SK-MEL-5 (cell line): Measurements from ENCODE around the gene TCEA3. TPM values are rescaled to one million over a fixed set of nuclear protein-coding genes. Genes with fewer than 3 reads are reported as not detected.

Source experiments
- DNase-seq: peaks from one replicate; pipeline ENCODE4 v3.0.0-alpha.2; 2016; ENCODE audit warnings: low read depth, low spot score
- in situ Hi-C: cut with HindIII; loops from 2 replicates; pipeline ENCODE4 v1.10.0; 2016; ENCODE audit warnings: low sequenced_read_pairs, high pct_unique_total_duplicates, low pct_unique_long_range_greater_than_20kb
- total RNA-seq: library from RNA; depleted of rRNA; stranded (reverse); fragments of >200 nt; shearing (Covaris generic); gene quantifications from 2 replicates; pipeline ENCODE4 v1.2.3, GENCODE V29; 2014

The TCEA3 gene
- total RNA-seq, 1 experiment from 2014 or later: 0.05 TPM

DNA sequence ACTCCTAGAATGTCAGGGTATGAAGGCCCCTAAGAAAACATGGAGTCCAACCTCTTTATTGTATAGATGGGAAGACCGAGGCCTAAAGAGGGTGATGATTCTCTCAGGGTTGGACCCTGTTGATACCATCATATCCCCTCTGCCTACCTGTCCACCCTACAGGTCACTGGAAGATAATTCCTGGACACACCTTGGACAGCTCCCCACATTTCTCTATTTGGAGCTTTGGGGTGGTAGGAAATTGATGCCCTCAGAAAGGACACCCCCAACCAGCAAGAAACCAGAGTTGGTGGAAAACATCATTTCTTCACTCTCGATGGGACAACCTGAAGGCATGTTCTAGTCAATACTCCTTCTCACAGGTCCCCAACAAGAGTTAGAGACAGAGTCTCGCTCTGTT is 3.0 kb upstream of the TCEA3 start:
- in situ Hi-C loops: no loop called here
- no peak for DNase-seq

DNA sequence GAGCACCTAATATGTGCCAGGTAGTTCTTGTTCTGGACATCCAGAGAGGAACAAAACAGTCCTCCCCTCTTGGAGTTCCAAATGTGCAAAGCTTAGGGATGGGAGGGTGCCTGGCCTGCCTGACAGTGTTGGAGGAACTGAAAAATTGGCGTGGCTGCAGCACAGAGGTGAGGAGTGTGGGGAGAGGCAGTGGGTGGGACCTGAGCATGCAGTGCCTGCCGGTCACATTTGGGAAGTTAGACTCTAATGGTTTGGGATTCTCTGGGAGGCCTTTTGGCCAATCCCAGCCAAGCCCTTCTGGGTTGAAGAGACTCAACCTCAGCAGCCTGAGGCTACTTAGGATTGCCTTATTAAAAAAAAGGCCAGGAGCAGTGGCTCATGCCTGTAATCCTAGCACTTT is 2.3 kb upstream of the TCEA3 start:
- in situ Hi-C loops: no loop called here
- DNase-seq: no peak

DNA sequence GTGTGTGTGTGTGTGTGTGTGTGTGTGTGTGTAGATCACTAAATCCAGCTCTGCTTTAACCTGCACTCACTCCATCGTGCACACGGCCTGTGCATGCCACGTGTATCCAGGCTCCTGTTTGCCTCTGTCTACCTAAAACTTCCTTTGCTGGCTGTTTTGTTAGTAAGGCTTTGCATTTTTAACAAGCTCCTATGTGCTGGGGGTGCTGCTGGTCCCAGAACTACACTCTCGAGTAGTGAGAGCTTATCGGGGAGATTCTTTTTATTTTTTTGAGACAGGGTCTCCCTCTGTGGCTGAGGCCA is 596 bp upstream of the TCEA3 start:
- DNase-seq: no peak
- in situ Hi-C loops: no loop called here

DNA sequence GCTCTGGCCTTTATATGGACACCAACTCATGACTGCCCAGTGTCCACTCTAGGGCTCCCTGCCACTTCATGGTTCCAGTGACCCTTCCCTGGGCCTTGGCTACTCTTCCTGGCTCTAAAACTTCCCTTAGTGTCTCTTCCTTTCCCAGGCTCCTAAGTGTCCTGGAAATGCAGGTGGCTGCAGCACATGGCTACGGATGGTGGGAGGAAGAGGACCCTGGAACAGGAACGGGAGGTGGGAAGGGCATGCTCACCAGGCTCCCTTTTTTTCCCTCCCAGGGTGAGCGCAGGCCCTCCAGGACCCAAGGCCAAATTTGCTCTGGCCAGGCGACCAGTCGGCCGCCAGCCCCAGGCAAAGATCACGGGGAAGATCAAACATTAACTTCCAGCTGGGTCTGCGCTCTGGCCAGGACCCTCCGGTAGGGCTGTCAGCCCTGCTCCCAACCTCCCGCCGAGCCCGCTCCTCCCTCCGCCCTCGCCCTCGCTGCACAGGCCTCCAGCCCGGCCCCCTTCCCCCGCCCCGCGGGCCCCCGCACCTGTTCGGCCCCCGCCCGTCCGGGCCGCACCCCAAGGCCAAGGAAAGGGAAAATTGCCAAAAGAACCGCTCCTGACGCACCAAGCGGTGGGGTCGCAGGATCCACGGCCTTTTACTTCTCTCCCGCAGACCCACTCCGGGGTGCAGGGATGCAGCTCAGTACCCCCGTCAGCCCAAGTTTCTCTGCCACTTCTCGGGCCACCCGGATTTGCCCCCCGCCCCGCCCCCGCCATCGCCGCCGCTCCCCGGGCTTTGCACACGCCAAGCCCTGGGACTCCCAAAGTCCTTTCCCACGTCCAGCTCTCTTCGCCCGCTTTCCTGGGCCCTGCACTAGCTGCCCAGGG is 894 bp downstream of the TCEA3 start:
- no peak for DNase-seq
- in situ Hi-C loops: no loop called here

DNA sequence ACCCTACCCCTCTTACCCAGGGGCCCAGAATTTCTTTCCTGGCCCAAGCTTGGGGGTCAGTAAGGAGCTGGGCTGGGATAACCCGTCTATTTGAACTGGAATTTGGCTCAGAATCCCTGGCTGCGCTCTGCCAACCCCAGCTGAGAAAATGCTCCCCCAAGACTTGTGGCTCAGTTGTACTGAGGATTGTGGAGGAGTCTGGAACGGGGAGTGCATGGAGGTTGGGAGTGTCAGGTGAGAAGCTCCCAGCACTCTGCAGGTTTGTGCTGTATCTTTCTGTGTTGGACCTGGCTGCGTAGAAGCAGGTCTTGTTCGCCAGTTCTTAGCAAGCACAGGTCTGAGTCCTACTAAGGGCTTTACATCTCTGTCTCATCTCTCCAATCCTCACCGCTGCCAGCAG is 1.6 kb downstream of the TCEA3 start:
- DNase-seq: no peak
- in situ Hi-C loops: no loop called here

DNA sequence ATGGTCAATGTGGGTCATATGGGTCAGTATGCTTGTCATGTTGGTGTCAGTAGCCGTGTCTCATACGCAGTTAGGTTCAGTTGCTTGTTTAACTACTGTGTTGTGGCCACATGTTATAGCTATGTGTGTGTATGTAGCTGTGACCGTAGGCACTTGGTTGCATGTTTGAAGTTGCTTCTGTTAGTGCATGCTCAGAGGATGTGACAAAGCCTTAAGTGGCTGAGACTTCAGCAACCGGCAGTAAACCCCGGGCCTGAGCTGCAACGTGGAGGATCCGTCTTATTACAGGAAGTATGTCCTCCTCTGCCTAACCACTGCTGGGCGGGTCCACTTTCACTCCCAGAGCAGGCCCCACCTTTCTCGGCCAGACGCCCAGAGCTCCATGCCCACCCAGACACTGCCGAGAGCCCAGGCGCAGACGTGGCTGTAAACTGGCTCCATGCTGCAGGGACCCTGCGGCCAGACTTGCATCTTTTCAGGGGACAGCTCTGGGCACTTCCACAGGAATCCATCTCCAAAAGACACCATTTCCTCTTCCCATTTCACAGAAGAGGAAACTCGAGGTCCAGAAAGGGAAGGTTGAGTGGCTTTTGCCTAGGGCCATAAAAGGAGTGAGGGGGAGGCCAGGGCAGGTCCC is 2.2 kb downstream of the TCEA3 start:
- no peak for DNase-seq
- in situ Hi-C loops: no loop called here

DNA sequence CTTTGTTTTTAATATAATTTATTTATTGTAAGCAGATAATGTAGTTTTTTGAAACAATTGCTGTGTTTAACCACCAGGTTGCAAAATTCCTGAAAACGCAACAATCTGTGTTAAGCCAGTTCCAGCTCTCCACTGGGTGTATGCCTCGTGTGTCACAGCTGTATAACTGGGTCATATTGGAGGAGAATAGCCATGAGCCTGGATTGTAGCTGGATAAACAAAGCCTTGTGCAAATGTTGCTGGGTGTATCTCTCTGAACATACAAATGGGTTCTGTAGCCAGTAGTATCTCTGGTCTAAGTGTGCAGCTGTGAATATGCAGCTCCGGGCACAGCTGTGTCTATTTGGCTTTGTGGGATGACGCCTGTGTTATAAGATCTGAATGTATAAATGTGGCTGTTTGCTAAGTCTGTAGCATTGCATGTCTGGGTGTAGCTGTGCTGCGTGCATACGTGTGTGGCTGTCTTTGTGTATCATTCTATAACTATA is 2.8 kb downstream of the TCEA3 start:
- in situ Hi-C loops: no loop called here
- DNase-seq: no peak

DNA sequence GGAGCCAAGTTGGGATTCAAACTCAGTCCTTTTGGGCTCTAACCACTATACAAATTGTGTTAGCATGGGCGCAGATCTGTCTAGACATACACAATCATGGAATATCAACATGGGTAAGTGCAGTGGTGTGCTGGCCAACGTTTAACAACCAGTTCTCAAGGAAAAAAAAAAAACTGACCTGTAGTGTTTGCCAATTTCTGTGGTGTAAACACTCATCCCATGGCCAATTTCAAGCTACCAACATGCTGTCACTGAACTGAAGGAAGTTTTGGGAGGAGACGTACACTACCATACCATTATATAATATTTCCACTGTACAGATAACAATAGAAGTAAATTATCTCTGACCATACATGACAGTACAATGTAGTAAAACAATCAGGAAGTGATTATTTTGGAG is 3.2 kb downstream of the TCEA3 start:
- in situ Hi-C loops: no loop called here
- no peak for DNase-seq

DNA sequence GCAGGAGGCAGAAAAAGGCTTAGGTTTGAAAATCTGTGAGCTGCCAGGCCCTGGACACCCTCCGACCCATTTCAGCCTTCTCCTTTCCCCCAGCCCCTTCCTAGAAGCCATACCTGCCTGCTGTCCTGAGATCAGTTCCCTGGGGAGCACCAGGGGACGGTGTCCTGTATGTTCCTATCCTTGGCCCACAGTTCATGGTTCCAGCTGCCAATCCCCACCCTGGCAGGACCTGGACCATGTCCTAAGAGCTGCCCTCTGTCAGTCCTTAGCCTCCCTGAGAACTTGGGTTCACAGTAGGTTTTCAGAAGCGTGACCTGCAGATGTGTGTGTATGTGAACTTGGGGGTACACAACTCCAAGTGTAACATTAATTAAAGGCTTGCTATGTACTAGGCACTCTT is 3.8 kb downstream of the TCEA3 start:
- no peak for DNase-seq
- in situ Hi-C loops: no loop called here

DNA sequence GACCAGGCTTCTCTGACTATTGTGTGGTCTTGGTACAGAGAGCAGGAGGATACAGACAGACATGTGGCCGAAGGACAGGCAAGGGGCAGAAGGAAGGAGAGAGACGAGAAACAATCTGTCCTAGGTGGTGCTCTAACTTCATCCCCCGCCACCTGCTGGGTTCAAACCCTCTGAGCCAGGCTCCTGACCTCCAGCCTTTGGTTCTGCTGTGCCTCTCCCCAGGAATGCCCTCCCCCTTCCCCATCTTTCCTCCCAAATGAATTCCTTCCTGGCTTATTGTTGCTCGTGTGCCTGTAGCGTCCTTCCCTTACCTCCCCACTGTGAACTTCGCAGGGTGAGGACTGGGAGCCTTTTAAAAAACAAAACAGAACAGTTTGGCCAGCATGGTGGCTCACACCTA is 5.4 kb downstream of the TCEA3 start:
- in situ Hi-C loops: no loop called here
- DNase-seq: no peak

DNA sequence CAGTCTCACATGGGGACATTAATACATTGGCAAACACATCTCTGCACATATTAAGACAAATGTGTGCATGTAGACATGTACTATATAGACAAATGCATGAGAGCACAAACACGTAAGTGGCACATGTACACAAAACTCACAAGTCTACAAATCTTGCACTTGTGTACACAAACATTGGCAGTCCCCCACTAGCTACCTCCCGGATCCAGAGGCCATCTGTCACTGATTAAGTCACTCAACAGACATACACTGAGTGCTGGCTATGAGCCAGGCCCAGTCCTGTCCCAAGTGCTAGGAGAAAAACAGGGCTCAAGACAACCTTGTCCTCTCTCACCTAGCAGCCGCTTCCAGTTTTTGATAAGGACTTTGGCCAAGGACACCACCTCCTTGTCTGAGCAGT is 7.0 kb downstream of the TCEA3 start:
- no peak for DNase-seq
- in situ Hi-C loops: no loop called here

DNA sequence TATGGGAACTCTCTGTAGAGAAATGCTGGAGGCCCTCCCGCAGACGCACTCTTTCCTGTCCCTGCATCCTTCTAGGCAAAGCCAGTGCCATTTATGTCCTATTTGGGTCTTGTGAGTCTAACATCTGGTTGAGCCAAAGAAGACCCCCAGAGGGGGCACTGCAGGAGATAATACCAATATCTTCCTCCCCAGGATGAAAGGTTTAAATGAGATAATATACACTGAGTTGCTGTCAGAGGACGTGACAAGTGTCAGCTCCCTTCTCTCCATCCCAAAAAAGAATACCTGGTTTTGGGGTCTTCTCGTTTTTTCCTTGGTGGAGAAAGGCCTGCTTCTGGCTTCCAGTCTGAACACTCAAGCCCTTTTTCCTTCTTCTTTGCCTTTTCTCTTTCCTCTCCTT is 7.6 kb downstream of the TCEA3 start:
- DNase-seq: no peak
- in situ Hi-C loops: no loop called here

DNA sequence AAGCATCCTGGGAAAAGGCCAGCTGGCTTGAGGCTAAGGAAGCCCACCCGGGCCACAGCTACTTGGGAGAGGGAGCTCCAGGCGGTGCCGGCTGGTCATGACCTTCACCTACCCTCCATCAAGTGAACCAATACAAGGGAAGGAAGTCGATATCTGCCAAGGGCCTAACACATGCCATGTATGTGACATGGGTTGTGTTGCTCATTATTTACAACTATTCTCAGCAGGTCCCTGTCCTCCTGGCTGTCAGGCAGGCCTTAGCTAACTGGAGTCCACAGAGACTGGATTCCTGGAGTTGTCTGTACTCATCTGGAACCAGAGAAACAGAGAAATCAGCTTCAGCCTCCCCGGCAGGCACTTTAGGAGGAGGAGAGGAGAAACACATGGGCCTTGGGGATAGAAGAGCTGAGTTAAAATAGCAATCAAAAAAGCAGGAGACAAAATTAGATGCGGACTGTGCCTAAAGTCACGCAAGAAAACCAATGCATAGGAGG is 15.7 kb downstream of the TCEA3 start:
- no peak for DNase-seq
- in situ Hi-C loops: no loop called here

DNA sequence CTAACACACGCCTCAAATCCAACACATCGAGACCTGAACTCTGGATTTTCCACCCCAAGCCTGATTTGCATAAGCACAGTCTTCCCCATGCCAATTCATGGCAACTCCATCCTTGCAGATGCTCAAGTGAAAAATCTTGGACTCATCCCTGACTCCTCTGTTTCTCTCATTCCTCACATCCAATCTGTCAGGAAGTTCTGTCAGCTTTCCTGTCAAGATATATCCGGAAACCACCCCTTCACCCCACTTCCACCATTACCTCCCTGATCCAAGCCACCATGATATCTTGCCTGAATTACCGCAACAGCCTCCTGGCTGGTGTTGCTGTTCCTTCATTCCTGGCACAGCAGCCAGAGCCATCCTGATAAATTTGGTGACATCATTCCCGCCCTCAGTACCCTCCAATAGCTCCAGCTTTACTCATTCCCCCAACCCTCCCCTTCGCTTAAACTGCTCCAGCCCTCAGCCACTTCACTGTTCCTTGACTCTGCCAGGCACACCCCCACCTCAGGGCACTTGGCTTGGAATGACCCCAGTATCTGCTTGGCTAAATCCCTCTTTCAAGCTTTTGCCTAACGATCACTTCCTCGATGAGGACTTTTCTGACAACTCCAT is 17.4 kb downstream of the TCEA3 start:
- DNase-seq: no peak
- in situ Hi-C loops: no loop called here

DNA sequence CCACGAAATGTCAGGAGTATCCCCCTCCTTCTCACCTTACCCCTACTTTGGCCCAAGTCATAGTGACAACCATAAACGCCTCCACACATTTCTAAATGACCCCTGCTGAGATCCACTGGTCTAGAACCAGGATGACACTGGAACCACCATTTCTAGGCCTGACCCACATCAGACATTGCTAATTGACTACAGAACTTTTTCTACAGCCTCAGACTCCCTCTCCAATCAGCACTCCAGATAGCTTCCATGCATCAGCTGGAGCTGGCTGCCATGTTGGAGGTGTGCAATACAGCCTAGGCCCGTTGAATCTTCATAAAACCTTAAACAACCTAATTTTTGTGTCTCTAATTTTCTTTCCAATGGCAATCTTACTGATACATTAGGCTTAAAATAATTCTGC is 18.6 kb downstream of the TCEA3 start:
- no peak for DNase-seq
- in situ Hi-C loops: no loop called here

DNA sequence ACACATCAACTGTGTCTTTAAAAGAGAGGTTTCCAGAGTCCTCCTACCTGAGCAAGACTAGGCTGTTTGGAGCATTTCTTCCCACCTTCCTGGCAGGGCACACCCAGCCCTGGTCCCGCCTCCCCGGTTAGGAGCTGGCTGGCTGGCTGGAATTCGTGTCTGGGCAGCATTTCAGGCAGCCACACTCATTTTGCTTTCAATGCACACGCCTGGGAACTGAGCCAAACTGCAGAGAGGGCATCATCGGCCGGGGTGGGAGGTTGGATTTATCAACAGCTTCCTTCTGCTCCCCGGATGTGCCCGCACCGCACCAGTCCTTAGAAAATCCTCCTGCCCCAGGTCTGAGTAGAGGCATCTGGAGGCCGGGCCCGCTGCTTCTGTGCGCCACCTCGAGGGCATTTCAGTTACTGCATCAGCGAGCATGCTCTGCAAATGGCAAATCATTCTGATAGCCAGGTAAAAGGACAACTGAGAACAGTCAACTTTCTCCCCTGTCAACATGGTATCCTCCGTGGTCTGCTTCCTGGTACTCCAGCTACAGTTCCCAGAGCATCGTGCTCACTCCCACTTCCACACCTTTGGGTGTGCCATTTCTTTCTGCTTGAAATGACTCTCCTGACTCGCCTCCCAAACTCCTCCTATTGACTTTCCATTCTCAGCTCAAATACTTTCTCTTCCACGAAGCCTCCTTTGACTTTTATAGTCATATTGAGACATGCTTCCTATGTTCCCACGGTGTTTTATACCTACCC is 20.6 kb downstream of the TCEA3 start:
- in situ Hi-C loops: no loop called here
- DNase-seq: peak; percentile 91

DNA sequence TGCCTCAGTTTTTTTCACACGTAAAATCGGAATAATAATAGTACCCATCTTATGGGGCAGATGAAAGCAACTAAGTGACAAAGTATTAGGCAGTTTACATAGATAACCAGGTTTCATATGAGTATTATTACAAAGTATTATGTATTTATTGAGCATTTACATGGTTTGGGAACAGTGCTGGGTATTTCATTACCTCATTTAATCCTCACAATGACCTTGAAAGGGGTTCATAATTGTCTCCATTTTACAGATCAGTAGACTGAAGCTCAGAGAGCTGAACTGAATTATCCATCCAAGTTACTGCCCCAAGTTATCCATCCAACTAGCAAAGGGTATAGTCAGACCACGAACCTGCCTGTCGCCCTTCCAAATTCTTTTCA is 21.2 kb downstream of the TCEA3 start:
- DNase-seq: no peak
- in situ Hi-C loops: no loop called here

DNA sequence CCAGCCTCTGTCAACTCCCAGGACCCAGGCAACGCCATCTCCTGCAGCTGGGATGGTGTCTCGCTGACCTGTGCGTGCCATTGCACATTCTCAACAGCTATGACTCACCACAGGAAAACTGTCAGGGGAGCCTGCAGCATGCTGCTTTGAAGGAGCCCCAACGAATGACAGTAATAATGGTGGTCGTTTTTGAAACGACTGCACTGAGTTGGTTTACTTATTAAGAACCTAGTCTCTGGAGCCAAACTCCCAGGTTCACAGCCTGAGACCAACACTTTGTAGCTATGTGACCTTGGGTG is 21.6 kb downstream of the TCEA3 start:
- in situ Hi-C loops: no loop called here
- DNase-seq: no peak
